Measurements from ENCODE around the gene PFKFB1. TPM values are rescaled to one million over a fixed set of nuclear protein-coding genes. Genes with fewer than 3 reads are reported as not detected.

PFKFB1 gene
- total and polyA plus RNA-seq, 9 of the 15 experiments (the other 6 are each of a cell fraction or from before 2014, with no cell fraction given), result 0.07 to 0.24 (median 0.15) TPM; not detected in 2

- H3K4me2 ChIP-seq (ENCODE audit: insufficient read depth, low read length), result no peak overlapping the region
- POLR2A ChIA-PET, result interaction anchor here (0.6 kb wide), 1 partner anchor 95 kb away, joined by 3 read pairs; no protein-coding TSS in a partner anchor
- in situ Hi-C loops (cut with MboI) (no loop called here), intact Hi-C loops (cut with micrococcal nuclease) (no loop called here)
- WGBS (ENCODE audit: insufficient coverage, low coverage, missing lambda C conversion rate), result 13% methylated on average over 3 of the region's 3 CpGs
- no peaks in the 10 kb centered on the region for H3K9me1 ChIP-seq (ENCODE audit: control insufficient read depth, insufficient read depth, low read length)
- CTCF ChIA-PET (ENCODE audit: low intra/inter-chr PET ratio), result no interaction called here
- no peaks in the 10 kb centered on the region for H3K36me3 ChIP-seq (ENCODE audit: control insufficient read depth, insufficient read depth, low read length)
- H2AFZ ChIP-seq (ENCODE audit: low read depth, low read length), result no peak overlapping the region
- no peaks in the 10 kb centered on the region for H3K9me3 ChIP-seq (replicated peaks; ENCODE audit: control insufficient read depth, insufficient read depth, low read depth, low read length)
- no peak overlapping the region for H3K4me3 ChIP-seq
- no peaks in the 10 kb centered on the region for H3K4me1 ChIP-seq (replicated peaks in 1 of 2; ENCODE audit: control insufficient read depth in 2 of 2, insufficient read depth in 2 of 2, low read length in 2 of 2)
- H3K27me3 ChIP-seq (ENCODE audit: control insufficient read depth in 2 of 2, insufficient read depth in 2 of 2, low read length in 2 of 2), result no peaks in the 10 kb centered on the region; a peak in 2 of 5 replicates
- no peaks in the 10 kb centered on the region for H4K20me1 ChIP-seq (replicated peaks; ENCODE audit: control insufficient read depth, insufficient read depth, low read length)
- H3K9ac ChIP-seq (ENCODE audit: insufficient read depth in 1 of 2, low read depth in 2 of 2, low read length in 2 of 2), result no peak overlapping the region
- no peak overlapping the region for H3K27ac ChIP-seq (ENCODE audit: extremely low read depth, low read depth, low read length)
- H3K79me2 ChIP-seq (ENCODE audit: control insufficient read depth, insufficient read depth, low read length), result no peaks in the 10 kb centered on the region
- no TSS peak for BruUV-seq (replicated peaks)
- ATAC-seq (no peak), DNase-seq (ENCODE audit: extremely low read depth in 1 of 4, low spot score in 3 of 4) (no peak), FAIRE-seq (no peak)
- TF ChIP-seq HIVEP1 (CRISPR knock-in tag; IDR thresholded peaks at IDR 0.05) (no peak), ZNF41 (CRISPR knock-in tag; conservative IDR thresholded peaks at IDR 0.05) (no peak), ZNF253 (CRISPR knock-in tag; conservative IDR thresholded peaks at IDR 0.05) (no peak), ZNF282 (CRISPR knock-in tag; IDR thresholded peaks at IDR 0.05) (no peak), CHAMP1 (IDR thresholded peaks at IDR 0.05) (no peak), CCAR2 (IDR thresholded peaks at IDR 0.05; ENCODE audit: low read depth, low read length) (no peak), TAL1 (IDR thresholded peaks at IDR 0.05) (no peak), ARNT (IDR thresholded peaks at IDR 0.05) (no peak), ZBTB2 (IDR thresholded peaks at IDR 0.05) (no peak), MBD1 (CRISPR knock-in tag; IDR thresholded peaks at IDR 0.05) (no peak), ZNF830 (CRISPR knock-in tag; IDR thresholded peaks at IDR 0.05) (no peak), ZNF584 (CRISPR knock-in tag; IDR thresholded peaks at IDR 0.05; ENCODE audit: low read depth) (no peak), BRD4 (IDR thresholded peaks at IDR 0.05) (no peak), CC2D1A (IDR thresholded peaks at IDR 0.05) (no peak)
Observed at GRCh38 chrX:54928876-54929275, 65.1 kb downstream of the PFKFB1 start.

Measured in K562 (cell line).